H9 (cell line): ENCODE data around the gene ARGFX. TPM values are rescaled to one million over a fixed set of nuclear protein-coding genes. Genes with fewer than 3 reads are reported as not detected.

Experiments
- DNase-seq: peaks from one replicate; pipeline ENCODE4 v3.0.0-alpha.2; 2017
- H2AFZ ChIP-seq: one replicate; pipeline ENCODE4 v1.6.1; 2013; ENCODE audit warnings: mild to moderate bottlenecking, low read length, control low read depth, moderate library complexity
- H2AK5ac ChIP-seq: 2 replicates; pipeline ENCODE4 v1.6.1; 2013; ENCODE audit warnings: low read length, control low read depth, mixed read lengths; ENCODE audit not compliant: insufficient read length
- H2BK120ac ChIP-seq: one replicate; pipeline ENCODE4 v1.6.1; 2013; ENCODE audit warnings: low read depth, mild to moderate bottlenecking, low read length, control low read depth, inconsistent platforms; ENCODE audit not compliant: poor library complexity, severe bottlenecking
- H2BK12ac ChIP-seq: 2 replicates; pipeline ENCODE4 v1.6.1; 2013; ENCODE audit warnings: low read length, control low read depth, mixed read lengths, low read depth; ENCODE audit not compliant: insufficient read length
- H2BK15ac ChIP-seq: 2 replicates; pipeline ENCODE4 v1.6.1; 2013; ENCODE audit warnings: low read depth, low read length, control low read depth
- H2BK20ac ChIP-seq: one replicate; pipeline ENCODE4 v1.6.1; 2013; ENCODE audit warnings: low read depth, mild to moderate bottlenecking, low read length, control low read depth, inconsistent platforms; ENCODE audit not compliant: poor library complexity, severe bottlenecking
- H2BK5ac ChIP-seq: 2 replicates; pipeline ENCODE4 v1.6.1; 2013; ENCODE audit warnings: low read length, control low read depth, mixed read lengths; ENCODE audit not compliant: insufficient read length
- H3K14ac ChIP-seq: 2 replicates; pipeline ENCODE4 v1.6.1; 2013; ENCODE audit warnings: low read length, control low read depth; ENCODE audit not compliant: insufficient read depth
- H3K18ac ChIP-seq: 2 replicates; pipeline ENCODE4 v1.6.1; 2013; ENCODE audit warnings: low read depth, mild to moderate bottlenecking, mixed read lengths, low read length, control low read depth; ENCODE audit not compliant: insufficient read length
- H3K23ac ChIP-seq: 2 replicates; pipeline ENCODE4 v1.6.1; 2013; ENCODE audit warnings: low read length, control low read depth, mixed read lengths, low read depth; ENCODE audit not compliant: insufficient read length
- H3K23me2 ChIP-seq: 2 replicates; pipeline ENCODE4 v1.6.1; 2013; ENCODE audit warnings: low read depth, mild to moderate bottlenecking, mixed read lengths, low read length, control low read depth; ENCODE audit not compliant: insufficient read length, poor library complexity, severe bottlenecking
- H3K27ac ChIP-seq: 2 replicates; pipeline ENCODE4 v1.5.1; 2013; ENCODE audit warnings: low read length, control low read depth, mixed read lengths, low read depth; ENCODE audit not compliant: insufficient read length
- H3K27me3 ChIP-seq: 2 replicates; pipeline ENCODE4 v1.6.1; 2013; ENCODE audit warnings: low read length, control low read depth, inconsistent platforms; ENCODE audit not compliant: insufficient read depth
- H3K4ac ChIP-seq: 2 replicates; pipeline ENCODE4 v1.6.1; 2013; ENCODE audit warnings: low read depth, mild to moderate bottlenecking, control low read depth, inconsistent platforms, low read length, moderate library complexity
- H3K4me1 ChIP-seq: 2 replicates; pipeline ENCODE4 v1.6.1; 2013; ENCODE audit warnings: low read length, control low read depth, inconsistent platforms; ENCODE audit not compliant: insufficient read depth
- H3K4me2 ChIP-seq: 2 replicates; pipeline ENCODE4 v1.6.1; 2013; ENCODE audit warnings: low read length, control low read depth, mixed read lengths; ENCODE audit not compliant: insufficient read length, insufficient read depth
- H3K56ac ChIP-seq: 2 replicates; pipeline ENCODE4 v1.6.1; 2013; ENCODE audit warnings: low read depth, mild to moderate bottlenecking, mixed read lengths, low read length, control low read depth; ENCODE audit not compliant: insufficient read length
- H3K79me1 ChIP-seq: 2 replicates; pipeline ENCODE4 v1.6.1; 2013; ENCODE audit warnings: low read depth, mild to moderate bottlenecking, moderate library complexity, low read length, control low read depth, inconsistent platforms; ENCODE audit not compliant: insufficient read depth, poor library complexity, severe bottlenecking
- H3K79me2 ChIP-seq: 2 replicates; pipeline ENCODE4 v1.6.1; 2013; ENCODE audit warnings: low read length, control low read depth, inconsistent platforms; ENCODE audit not compliant: insufficient read depth
- H3K9ac ChIP-seq: 2 replicates; pipeline ENCODE4 v1.6.1; 2013; ENCODE audit warnings: low read length, control low read depth, mixed read lengths; ENCODE audit not compliant: insufficient read length; ENCODE audit errors: extremely low read depth
- H3K9me3 ChIP-seq: one replicate; pipeline ENCODE4 v1.6.1; 2013; ENCODE audit warnings: low read depth, low read length, inconsistent platforms; ENCODE audit not compliant: control insufficient read depth
- H3T11ph ChIP-seq: one replicate; pipeline ENCODE4 v1.6.1; 2013; ENCODE audit warnings: mild to moderate bottlenecking, low read length, control low read depth, inconsistent platforms
- H4K20me1 ChIP-seq: one replicate; pipeline ENCODE4 v1.6.1; 2013; ENCODE audit not compliant: control insufficient read depth, insufficient read length, insufficient read depth
- H4K5ac ChIP-seq: 2 replicates; pipeline ENCODE4 v1.6.1; 2013; ENCODE audit warnings: low read depth, mild to moderate bottlenecking, mixed read lengths, low read length, control low read depth; ENCODE audit not compliant: insufficient read length
- H4K8ac ChIP-seq: replicated peaks from 2 replicates; pipeline ENCODE4 v1.6.1; 2013; ENCODE audit warnings: low read length, control low read depth, mixed read lengths, low read depth; ENCODE audit not compliant: insufficient read length
- H4K91ac ChIP-seq: 2 replicates; pipeline ENCODE4 v1.6.1; 2013; ENCODE audit warnings: low read depth, mild to moderate bottlenecking, moderate library complexity, mixed read lengths, low read length, control low read depth; ENCODE audit not compliant: insufficient read length
- H3K27ac Mint-ChIP-seq, 3 experiments: 2 replicates in 2 of 3; 3 replicates in 1 of 3; pipeline ENCODE4 v1.8.0; 2020 to 2021; ENCODE audit warnings: mixed read lengths in 3 of 3, mild to moderate bottlenecking in 1 of 3, moderate library complexity in 1 of 3
- H3K27me3 Mint-ChIP-seq: 2 replicates; pipeline ENCODE4 v1.8.0; 2021; ENCODE audit warnings: low read depth, mild to moderate bottlenecking, moderate library complexity, mixed read lengths
- H3K36me3 Mint-ChIP-seq, 3 experiments: 2 replicates in 2 of 3; 3 replicates in 1 of 3; pipeline ENCODE4 v1.8.0; 2020 to 2021; ENCODE audit warnings: low read depth in 3 of 3, mixed read lengths in 3 of 3; ENCODE audit not compliant: insufficient read depth in 1 of 3
- H3K4me1 Mint-ChIP-seq, 2 experiments: 2 replicates each; pipeline ENCODE4 v1.8.0; 2020; ENCODE audit warnings: mixed read lengths in 2 of 2
- H3K4me3 Mint-ChIP-seq, 2 experiments: 2 replicates in 1 of 2; 3 replicates in 1 of 2; pipeline ENCODE4 v1.8.0; 2020 to 2021; ENCODE audit warnings: mild to moderate bottlenecking in 2 of 2, mixed read lengths in 2 of 2, moderate library complexity in 1 of 2
- H3K9me3 Mint-ChIP-seq, 2 experiments: 2 replicates in 1 of 2; 3 replicates in 1 of 2; pipeline ENCODE4 v1.8.0; 2020; ENCODE audit warnings: mild to moderate bottlenecking in 2 of 2, mixed read lengths in 2 of 2, moderate library complexity in 1 of 2
- WGBS: extraction: QIAGEN DNeasy Blood & Tissue Kit; methylation state at CpG from one replicate; pipeline ENCODE4 v1.1.7; 2013; ENCODE audit warnings: missing lambda C conversion rate, low lambda C conversion rate, mixed read lengths; ENCODE audit not compliant: insufficient read length; ENCODE audit errors: extremely low coverage; 5-methylcytosine and 5-hydroxymethylcytosine counted together
- long read RNA-seq: library from polyadenylated mRNA; unstranded; transcript quantifications from one replicate; pipeline ENCODE4 v2.0.0, GENCODE V29; 2020
- total RNA-seq: library from RNA; stranded (reverse); gene quantifications from 2 replicates; pipeline ENCODE4 v1.2.1, GENCODE V29; 2021
- TF ChIP-seq, protein P1 (sequence below): fragments of 200-600 bp; sonication (generic); conservative IDR thresholded peaks from 3 replicates; pipeline ENCODE4 v1.8.0; 2021; ENCODE audit warnings: antibody characterized with exemption, mild to moderate bottlenecking

The ARGFX gene
- not detected in 2 replicates for total RNA-seq
- long read RNA-seq = 0 reads

GRCh38 chr3:121567649-121568048, at the start of gene ARGFX:
Gene ARGFX, plus strand, starts transcription at chr3:121567949. Its CDS starts 2,765 bp downstream, at chr3:121570714.
- H4K91ac ChIP-seq = no peak within 1 kb of the TSS
- H2BK15ac ChIP-seq = no peak within 1 kb of the TSS
- no peak within 1 kb of the TSS for H2AK5ac ChIP-seq
- H3K14ac ChIP-seq = no peak within 1 kb of the TSS
- H3K27me3 ChIP-seq = no peaks in the 10 kb centered on the region
- no peak within 1 kb of the TSS for H3T11ph ChIP-seq
- no peak within 1 kb of the TSS for H3K4ac ChIP-seq
- H2AFZ ChIP-seq = no peak within 1 kb of the TSS
- no peak within 1 kb of the TSS for H4K5ac ChIP-seq
- H3K18ac ChIP-seq = no peak within 1 kb of the TSS
- no peaks in the 10 kb centered on the region for H3K23me2 ChIP-seq
- H3K4me1 Mint-ChIP-seq = peaks cover 13 to 19% of the 10 kb centered on the region in 2 experiments
- H3K9me3 Mint-ChIP-seq = no peaks in the 10 kb centered on the region
- H3K4me3 Mint-ChIP-seq = no peak within 1 kb of the TSS
- H4K8ac ChIP-seq = no peak within 1 kb of the TSS
- H3K27ac ChIP-seq = no peak within 1 kb of the TSS
- no CpG with 5 or more reads among the region's 5 CpGs for WGBS
- TF ChIP-seq, protein P1, sequence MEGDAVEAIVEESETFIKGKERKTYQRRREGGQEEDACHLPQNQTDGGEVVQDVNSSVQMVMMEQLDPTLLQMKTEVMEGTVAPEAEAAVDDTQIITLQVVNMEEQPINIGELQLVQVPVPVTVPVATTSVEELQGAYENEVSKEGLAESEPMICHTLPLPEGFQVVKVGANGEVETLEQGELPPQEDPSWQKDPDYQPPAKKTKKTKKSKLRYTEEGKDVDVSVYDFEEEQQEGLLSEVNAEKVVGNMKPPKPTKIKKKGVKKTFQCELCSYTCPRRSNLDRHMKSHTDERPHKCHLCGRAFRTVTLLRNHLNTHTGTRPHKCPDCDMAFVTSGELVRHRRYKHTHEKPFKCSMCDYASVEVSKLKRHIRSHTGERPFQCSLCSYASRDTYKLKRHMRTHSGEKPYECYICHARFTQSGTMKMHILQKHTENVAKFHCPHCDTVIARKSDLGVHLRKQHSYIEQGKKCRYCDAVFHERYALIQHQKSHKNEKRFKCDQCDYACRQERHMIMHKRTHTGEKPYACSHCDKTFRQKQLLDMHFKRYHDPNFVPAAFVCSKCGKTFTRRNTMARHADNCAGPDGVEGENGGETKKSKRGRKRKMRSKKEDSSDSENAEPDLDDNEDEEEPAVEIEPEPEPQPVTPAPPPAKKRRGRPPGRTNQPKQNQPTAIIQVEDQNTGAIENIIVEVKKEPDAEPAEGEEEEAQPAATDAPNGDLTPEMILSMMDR = no peak
- H3K9me3 ChIP-seq = no peaks in the 10 kb centered on the region
- H4K20me1 ChIP-seq = no peaks in the 10 kb centered on the region
- DNase-seq = no peak
- no peak within 1 kb of the TSS for H3K23ac ChIP-seq
- no peak within 1 kb of the TSS for H2BK12ac ChIP-seq
- no peak within 1 kb of the TSS for H2BK20ac ChIP-seq
- H3K4me2 ChIP-seq = no peak within 1 kb of the TSS
- H3K4me1 ChIP-seq = peaks cover 5% of the 10 kb centered on the region; the same call in 1 of the 2 replicates
- no peak within 1 kb of the TSS for H2BK120ac ChIP-seq
- no peaks in the 10 kb centered on the region for H3K27me3 Mint-ChIP-seq
- no peak within 1 kb of the TSS for H3K9ac ChIP-seq
- no peaks in the 10 kb centered on the region for H3K36me3 Mint-ChIP-seq
- H3K79me2 ChIP-seq = no peaks in the 10 kb centered on the region
- H3K56ac ChIP-seq = no peak within 1 kb of the TSS
- H2BK5ac ChIP-seq = no peak within 1 kb of the TSS
- H3K27ac Mint-ChIP-seq = peak within 1 kb of the TSS in 2 of 3 experiments; percentile 17 to 63; a peak in 2 of 7 replicates
- no peaks in the 10 kb centered on the region for H3K79me1 ChIP-seq
